Body of pancreas (tissue), 4 donors: Measurements from ENCODE around the gene CTNND2.

Experiments
- POLR2A ChIP-seq, 3 donors: fragments of 450-650 bp; IDR thresholded peaks; one replicate each; pipeline ENCODE4 v1.6.1; 2016; ENCODE audit warnings: antibody characterized with exemption in 3 of 3, mild to moderate bottlenecking in 2 of 3
- TF ChIP-seq, protein P1 (sequence below), 7 experiments: fragments of 450-650 bp in 4 of 7; fragments of 200-600 bp in 3 of 7; sonication (generic) in 3 of 7; IDR thresholded peaks; one replicate each; pipeline ENCODE4 v1.5.1; 2016 to 2019; ENCODE audit warnings: antibody characterized with exemption in 7 of 7

- TF ChIP-seq, protein P1, sequence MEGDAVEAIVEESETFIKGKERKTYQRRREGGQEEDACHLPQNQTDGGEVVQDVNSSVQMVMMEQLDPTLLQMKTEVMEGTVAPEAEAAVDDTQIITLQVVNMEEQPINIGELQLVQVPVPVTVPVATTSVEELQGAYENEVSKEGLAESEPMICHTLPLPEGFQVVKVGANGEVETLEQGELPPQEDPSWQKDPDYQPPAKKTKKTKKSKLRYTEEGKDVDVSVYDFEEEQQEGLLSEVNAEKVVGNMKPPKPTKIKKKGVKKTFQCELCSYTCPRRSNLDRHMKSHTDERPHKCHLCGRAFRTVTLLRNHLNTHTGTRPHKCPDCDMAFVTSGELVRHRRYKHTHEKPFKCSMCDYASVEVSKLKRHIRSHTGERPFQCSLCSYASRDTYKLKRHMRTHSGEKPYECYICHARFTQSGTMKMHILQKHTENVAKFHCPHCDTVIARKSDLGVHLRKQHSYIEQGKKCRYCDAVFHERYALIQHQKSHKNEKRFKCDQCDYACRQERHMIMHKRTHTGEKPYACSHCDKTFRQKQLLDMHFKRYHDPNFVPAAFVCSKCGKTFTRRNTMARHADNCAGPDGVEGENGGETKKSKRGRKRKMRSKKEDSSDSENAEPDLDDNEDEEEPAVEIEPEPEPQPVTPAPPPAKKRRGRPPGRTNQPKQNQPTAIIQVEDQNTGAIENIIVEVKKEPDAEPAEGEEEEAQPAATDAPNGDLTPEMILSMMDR (IDR thresholded peaks at IDR 0.05): no peak
- TF ChIP-seq POLR2A (IDR thresholded peaks at IDR 0.05): no peak
Measured at GRCh38 chr5:11268891-11269290, 635.4 kb downstream of the CTNND2 start.
